H7 (cell line): ENCODE measurements around the gene AP1M1. TPM values are rescaled to one million over a fixed set of nuclear protein-coding genes. Genes with fewer than 3 reads are reported as not detected.

Experiments
- DNase-seq: peaks from one replicate; pipeline ENCODE4 v3.0.0; 2012
- H3K27me3 ChIP-seq: 2 replicates; pipeline ENCODE4 v1.6.0; 2011; ENCODE audit warnings: mild to moderate bottlenecking, low read length; ENCODE audit not compliant: control insufficient read depth, insufficient read depth
- H3K36me3 ChIP-seq: replicated peaks from 2 replicates; pipeline ENCODE4 v1.5.1; 2011; ENCODE audit warnings: low read length; ENCODE audit not compliant: control insufficient read depth, insufficient read depth
- H3K4me3 ChIP-seq: 2 replicates; pipeline ENCODE4 v1.5.1; 2011; ENCODE audit warnings: low read depth, mild to moderate bottlenecking, control low read depth, low read length, moderate library complexity; ENCODE audit not compliant: insufficient read depth
- total RNA-seq: library from RNA; depleted of rRNA; stranded (reverse); fragments of >200 nt; shearing (Covaris generic); gene quantifications from 2 replicates; pipeline ENCODE4 v1.2.3, GENCODE V29; 2014

Gene AP1M1
- total RNA-seq, 1 experiment from 2014 or later: 56.3 TPM

DNA sequence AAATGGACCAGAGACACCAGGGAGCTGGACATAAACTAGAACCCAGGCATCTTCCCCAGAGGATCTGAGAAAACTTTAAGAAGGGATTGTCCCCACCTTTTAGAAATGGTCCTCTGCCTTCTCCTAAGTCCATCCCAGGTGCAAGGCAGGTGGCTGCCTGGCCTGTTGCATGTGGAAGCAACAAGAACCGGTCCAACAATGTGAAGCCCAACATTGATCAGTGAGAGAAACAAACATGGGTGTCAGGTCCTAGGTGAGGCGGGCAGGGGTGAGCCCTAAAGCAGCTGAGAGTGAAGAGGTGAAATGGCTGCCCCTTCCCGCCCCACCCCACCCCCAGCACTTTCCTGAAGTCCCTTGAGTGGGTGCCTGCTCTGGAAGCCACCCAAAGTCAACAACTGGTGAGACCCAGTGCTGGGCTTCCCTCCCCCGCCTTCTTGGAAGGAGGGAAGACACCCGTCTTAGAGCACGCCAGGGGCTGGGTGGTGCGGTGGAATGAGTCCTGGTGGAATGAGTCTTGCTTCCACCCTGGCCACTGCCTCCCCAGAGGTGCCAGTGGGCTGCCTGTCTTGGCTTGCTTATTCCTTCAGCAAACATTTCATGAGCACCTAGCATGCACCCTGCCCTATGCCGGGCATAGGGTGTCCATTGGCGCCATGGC, 1.7 kb downstream of the AP1M1 start:
- H3K36me3 ChIP-seq: no peaks in the 10 kb centered on the region; the same call in 1 of the 2 replicates
- H3K4me3 ChIP-seq: no peak overlapping the region
- H3K27me3 ChIP-seq: no peaks in the 10 kb centered on the region
- DNase-seq: peak; percentile 21

DNA sequence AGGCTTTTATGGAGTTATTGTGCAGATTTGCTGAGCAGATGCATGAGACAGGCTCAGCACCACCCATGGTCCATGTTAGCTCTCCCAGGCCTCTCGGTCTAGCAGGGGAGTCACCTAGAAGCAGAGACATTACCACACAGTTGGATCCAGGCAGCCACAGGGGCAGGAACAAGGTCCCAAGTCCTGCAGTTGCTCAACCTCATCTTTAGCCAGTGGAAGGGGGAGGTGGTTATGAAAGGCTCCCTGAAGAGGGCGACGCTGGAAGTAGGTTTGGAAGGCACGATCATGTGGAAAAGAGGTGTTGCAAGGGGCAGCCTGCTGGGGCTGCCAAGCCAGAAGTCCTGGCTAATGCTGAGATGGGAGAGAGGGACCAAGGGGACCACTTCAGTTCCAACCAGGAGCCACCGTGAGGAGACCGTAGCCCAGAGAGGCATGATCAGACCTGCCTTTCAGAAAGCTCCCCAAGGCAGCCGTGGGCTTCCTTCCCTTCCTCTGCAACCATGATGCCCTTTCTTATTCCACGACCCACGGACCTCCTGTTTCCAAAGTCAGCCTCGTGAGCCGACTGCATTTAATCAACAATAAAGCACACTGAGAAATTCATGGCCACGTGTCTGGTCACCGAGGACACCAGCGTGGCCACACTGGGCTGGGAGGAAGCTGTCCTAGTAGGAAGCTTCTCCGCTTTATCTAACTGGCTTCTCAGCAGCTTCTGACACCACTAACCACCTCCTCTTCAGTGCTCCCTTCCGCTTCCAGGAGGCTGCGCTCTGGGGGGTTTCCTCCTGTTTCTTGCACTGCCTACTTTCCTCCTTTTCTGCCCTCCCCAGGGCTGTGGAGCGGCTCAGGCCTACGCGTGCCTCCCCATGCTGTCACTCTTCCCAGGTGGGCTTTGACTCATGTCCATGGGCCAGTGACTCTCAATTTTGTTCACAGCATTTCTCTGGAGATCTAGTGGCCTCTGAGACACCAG, 2.6 kb downstream of the AP1M1 start:
- H3K4me3 ChIP-seq: no peak overlapping the region
- H3K36me3 ChIP-seq: no peaks in the 10 kb centered on the region; the same call in 1 of the 2 replicates
- no peaks in the 10 kb centered on the region for H3K27me3 ChIP-seq
- peak; percentile 35 for DNase-seq

DNA sequence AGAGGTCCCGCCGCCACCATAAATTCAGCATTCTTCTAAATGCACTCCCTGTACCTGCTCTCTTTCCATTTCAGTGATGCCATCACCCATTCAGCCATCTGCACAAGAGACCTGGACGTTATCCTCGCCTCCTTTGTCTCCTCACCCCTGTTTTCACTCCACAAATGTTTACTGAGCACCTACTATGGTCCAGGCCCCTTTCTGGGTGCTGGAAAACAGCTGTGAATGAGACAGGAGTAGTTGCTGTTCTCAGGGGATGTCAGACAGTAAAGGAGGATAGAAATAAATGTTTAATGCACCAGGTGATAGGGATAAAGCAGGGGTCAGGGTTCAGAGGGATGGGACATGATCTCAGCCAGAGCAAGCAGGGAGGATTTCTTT, 3.3 kb downstream of the AP1M1 start:
- no peaks in the 10 kb centered on the region for H3K27me3 ChIP-seq
- H3K36me3 ChIP-seq: no peaks in the 10 kb centered on the region; the same call in 1 of the 2 replicates
- no peak overlapping the region for H3K4me3 ChIP-seq
- DNase-seq: no peak

DNA sequence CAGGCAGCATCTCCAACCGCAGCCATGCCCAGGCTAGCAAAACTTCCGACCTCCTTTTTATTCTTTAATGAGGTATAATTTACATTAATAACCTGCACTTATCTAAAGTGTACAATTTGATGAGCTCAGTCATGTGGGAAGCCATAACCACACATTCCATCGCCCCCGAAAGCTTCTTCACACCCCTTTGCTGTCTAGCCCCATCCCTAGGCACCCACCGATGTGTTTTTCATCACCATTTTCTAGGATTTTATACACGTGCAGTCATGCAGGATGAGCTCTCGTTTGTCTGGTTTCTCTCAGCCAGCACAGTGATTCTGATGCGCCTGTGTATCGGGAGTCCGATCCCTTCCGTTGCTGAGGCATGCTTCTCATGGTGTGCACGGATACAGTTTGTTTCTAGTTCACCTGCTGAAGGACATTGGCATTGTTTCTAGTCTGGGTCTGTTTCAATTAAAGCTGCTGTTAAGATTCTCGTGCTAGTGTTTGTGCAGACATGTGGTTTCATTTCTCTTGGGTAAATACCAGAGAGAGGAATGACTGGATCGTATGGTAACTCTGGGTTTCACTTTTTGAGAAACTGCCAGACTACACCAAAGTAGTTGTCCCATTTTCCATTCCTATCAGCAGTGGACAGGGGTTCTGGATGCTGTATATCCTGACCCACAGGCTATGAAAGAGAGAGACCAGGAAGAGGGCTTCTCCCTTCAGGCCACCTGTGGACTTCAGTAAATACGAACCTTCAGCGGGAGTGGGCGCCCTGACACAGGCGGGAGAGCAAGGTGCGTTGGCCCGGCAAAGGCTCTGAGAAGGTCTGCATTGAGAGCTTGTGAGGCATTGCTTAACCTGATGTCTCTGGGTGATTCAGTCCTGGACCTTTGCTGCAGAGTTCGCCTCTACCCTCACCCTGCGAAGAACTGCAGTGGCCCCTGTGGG, 4.9 kb downstream of the AP1M1 start:
- H3K4me3 ChIP-seq: no peak overlapping the region
- no peaks in the 10 kb centered on the region for H3K27me3 ChIP-seq
- no peak for DNase-seq
- H3K36me3 ChIP-seq: no peaks in the 10 kb centered on the region; the same call in 1 of the 2 replicates

DNA sequence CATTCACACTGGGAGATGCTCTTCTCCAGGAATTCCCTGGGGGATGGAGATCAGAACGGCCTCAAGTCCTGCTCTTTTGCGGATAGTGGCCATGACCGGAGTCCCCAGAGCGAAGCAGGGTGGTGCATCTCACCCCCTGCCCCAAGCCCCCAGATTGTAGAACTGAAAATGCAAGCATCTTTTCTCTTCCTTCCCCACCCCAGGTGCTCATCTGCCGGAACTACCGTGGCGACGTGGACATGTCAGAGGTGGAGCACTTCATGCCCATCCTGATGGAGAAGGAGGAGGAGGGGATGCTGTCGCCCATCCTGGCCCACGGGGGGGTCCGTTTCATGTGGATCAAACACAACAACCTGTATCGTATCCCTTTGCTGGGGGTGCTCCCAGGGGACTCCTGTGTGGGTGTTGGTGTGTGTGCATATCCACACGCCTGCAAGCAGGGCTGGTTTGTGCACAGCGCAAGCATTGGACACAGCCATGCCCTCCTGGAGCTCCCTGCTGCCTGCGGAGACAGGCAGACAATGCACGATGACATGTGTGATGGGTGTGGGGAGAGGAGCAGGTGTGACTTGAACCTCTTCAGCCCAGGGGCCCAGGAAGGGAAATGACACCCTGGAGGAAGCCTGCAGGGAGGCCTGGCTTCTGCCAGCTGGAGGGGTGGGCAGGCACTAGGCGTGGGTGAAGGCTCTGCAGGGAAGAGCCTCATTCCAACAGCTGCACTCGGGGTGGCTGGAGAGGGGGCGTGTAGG, 5.7 kb downstream of the AP1M1 start:
- no peak overlapping the region for H3K4me3 ChIP-seq
- peak; percentile 25 for DNase-seq
- H3K36me3 ChIP-seq: peaks cover 1% of the 10 kb centered on the region
- H3K27me3 ChIP-seq: no peaks in the 10 kb centered on the region

DNA sequence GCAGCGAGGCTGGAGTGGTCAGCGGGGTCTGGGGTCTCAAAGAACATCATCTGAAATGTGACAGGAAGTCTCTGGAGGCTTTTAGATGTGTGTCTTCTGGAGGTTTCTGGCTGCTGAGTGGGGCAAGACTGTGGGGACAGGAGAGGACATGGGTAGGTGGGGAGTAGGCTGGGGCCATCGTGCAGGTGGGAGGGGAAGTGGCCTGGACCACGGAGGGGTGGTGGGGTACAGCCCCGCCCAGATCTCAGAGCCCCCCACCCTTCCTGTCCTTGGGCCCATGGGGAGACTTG, 6.2 kb downstream of the AP1M1 start:
- Histone ChIP-seq H3K27me3 (no peaks in the 10 kb centered on the region), H3K4me3 (no peak overlapping the region), H3K36me3 (peaks cover 1% of the 10 kb centered on the region)
- DNase-seq: peak; percentile 25

DNA sequence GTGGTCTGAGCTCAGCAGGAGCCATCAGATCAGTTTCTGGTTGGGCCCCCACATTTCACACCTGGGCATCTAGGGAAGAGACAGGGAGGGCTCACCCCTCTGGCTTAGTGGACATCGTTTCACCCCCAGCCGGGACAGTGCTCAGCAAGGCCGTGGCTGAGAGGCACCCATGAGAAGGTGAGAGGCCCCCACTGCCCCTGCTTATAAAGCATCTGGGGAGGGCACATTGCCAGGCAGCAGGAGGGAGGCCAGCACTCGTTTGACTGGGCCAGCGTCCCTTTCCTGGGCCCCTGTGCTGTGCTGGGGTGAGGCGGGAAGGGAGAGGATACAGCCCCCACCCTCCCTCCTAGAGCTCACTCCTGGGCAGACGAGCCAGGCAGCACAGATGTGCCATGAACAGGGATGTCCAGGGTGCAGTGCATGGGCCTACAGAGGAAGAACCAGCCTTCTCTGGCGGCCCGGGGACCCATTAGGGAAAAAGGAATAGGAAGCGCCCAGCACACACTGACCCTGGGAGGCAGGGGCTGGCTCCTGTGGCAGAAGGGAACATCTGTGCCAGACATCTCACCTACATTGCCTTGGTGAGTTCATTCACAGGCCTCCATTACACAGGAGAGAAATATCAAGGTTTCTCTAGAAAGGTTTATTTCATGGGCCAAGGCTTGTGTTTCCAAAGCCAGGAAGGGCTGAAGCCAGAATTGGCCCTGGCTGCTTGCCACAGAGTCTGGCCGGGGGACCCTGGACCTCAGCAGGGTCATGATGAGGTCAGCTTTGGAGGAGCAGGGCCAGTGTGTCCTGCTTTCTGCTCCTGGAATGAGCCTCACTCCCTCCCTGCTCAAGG, 7.7 kb downstream of the AP1M1 start:
- Histone ChIP-seq H3K27me3 (no peaks in the 10 kb centered on the region), H3K36me3 (peaks cover 1% of the 10 kb centered on the region), H3K4me3 (no peak overlapping the region)
- peak; percentile 26 for DNase-seq

DNA sequence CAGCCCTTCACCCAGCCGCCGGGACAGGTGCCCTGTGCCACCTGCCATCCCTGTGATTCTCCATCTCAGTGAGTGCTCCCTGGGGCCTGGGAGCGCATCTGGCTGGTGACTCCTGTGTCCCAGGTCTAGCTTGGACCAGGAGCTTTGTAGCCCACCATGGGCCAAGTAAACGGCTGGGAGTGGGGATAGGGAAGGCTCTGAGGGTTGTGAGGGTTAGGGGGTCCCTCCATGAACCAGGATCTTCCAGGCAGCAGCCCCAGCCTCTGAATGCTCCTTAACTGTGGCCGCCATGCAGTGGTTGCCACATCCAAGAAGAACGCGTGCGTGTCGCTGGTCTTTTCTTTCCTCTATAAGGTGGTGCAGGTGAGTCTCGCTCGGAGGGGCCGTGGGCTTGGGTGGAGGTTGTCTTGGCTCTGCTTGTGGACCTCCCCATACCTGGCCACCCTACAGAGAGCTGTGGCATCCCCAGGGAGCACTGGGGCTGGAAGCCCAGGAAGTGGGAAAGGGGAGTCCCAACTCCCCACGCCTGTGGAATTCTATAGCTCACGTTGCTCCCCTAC, 8.4 kb downstream of the AP1M1 start:
- H3K4me3 ChIP-seq: no peak overlapping the region
- no peak for DNase-seq
- peaks cover 1% of the 10 kb centered on the region for H3K36me3 ChIP-seq
- H3K27me3 ChIP-seq: no peaks in the 10 kb centered on the region

DNA sequence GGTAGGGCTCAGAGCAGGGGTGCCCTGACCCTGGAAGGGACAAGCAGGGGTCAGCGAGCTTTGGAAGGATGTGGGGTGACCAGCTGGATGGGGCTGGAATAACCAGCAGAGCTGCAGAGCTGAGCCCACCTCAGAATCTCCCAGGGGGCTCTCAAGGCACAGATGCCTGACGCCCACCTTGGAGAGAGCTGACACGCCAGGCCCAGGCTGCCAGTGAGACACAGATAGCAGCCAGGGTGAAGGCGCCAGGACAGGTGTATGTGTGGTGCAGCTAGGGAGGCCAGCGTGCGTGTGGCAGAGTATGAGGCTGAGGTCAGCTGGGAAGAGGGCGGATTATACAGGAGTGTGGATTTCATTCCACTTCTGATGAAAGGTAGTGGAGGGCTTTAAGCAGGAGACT, 8.9 kb downstream of the AP1M1 start:
- H3K4me3 ChIP-seq: no peak overlapping the region
- no peaks in the 10 kb centered on the region for H3K27me3 ChIP-seq
- no peak for DNase-seq
- peaks cover 1% of the 10 kb centered on the region for H3K36me3 ChIP-seq

DNA sequence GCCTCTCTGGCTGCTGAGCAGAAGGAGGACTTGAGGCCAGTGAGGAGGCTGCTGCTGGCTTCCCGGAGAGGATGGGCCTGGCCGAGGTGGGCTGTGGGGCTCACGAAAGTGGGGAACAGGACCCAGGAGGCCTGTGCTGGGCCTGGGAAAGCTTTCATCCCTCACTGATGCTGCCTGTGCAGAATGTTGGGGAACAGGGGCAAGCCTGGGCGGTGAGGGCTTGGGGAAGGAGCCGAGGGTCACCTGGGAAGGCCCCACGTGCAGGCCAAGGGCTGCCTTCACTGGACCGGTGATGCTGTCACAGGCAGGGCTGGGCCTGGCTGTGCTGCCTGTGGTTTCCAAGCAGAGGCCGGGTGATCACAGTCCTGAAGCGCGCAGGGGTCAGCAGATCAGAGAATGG, 9.4 kb downstream of the AP1M1 start:
- H3K4me3 ChIP-seq: no peak overlapping the region
- H3K36me3 ChIP-seq: peaks cover 1% of the 10 kb centered on the region
- DNase-seq: no peak
- no peaks in the 10 kb centered on the region for H3K27me3 ChIP-seq

DNA sequence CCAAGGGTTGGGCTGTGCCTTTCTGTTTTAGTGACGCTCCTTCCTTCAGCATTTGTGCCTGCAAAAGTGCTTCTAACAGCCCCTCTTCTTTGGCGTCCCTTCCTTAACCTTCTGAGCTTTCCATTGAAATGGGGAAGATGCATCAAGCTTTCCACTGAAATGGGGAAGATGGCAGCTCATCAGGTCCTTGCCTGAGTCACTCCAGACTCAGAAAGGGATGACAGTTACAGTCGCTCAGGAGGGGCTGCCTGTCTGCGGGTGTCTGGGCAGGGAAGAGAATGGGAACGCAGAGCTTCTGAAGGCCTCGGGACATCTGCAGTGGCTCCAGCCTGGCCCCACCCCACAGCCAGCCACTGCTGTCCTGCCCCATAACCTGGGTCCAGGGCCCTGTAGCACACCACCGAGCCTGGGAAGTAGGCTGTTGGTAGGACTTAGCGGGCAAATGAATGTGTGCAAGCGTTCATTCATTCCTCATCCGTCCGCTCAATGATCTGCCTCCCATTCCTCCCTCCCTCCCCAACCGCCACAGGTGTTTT, 9.8 kb downstream of the AP1M1 start:
- peaks cover 1% of the 10 kb centered on the region for H3K36me3 ChIP-seq
- H3K4me3 ChIP-seq: no peak overlapping the region
- no peaks in the 10 kb centered on the region for H3K27me3 ChIP-seq
- DNase-seq: no peak

DNA sequence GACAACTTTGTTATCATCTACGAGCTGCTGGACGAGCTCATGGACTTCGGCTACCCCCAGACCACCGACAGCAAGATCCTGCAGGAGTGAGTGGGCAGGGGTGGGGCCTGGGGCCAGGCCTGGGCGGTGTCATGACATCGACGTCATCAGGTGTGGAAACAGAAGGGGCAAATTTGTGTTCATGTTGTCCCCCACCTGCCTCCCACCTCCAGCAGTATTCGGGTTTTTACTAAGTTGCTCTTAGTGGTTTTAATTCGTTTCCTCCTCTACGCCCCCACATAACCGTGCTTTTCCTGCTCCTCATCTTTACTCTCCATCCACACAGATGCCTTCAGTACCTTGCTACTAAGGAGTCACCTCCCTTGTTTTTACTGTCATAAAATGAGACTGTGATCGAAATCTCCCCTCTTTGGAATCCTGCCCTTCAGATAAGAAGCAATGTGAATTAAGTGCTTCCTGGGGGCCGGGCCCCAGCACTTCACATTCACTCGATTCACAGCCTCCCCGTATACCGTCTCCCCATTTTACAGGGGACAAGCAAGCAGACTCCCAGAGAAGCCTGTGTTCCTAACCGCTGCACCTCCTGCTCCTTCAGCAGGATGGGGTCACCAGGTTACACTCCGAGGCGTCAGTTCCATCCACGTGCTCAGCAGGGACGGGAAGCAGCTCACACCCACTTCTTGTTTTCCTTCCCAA, 10.5 kb downstream of the AP1M1 start:
- Histone ChIP-seq H3K36me3 (peaks cover 1% of the 10 kb centered on the region), H3K27me3 (no peaks in the 10 kb centered on the region), H3K4me3 (no peak overlapping the region)
- DNase-seq: no peak
